Gastroesophageal sphincter (tissue), 4 donors: ENCODE results near the gene CHTOP. TPM values are rescaled to one million over a fixed set of nuclear protein-coding genes. Genes with fewer than 3 reads are reported as not detected.
"Not testable (repeated sequence)": the region's sequence is repeated elsewhere in the genome, so short reads cannot be mapped to it uniquely, and the experiment has no call there.

ENCODE experiments used
- ATAC-seq: fragments of 150-250 bp; one replicate; pipeline ENCODE4 v1.9.1; 2016; ENCODE audit warnings: mild to moderate bottlenecking, moderate library complexity
- H3K27ac ChIP-seq, 4 donors: fragments of 200-600 bp; sonication (generic) in 3 of 4; 1 replicate in 3 of 4; 2 replicates in 1 of 4; pipeline ENCODE4 v1.5.1; 2016 to 2019
- H3K27me3 ChIP-seq: fragments of 200-600 bp; sonication (generic); one replicate; pipeline ENCODE4 v1.5.1; 2019
- H3K36me3 ChIP-seq, 2 donors: fragments of 200-600 bp; sonication (generic); one replicate each; pipeline ENCODE4 v1.5.1; 2019; ENCODE audit warnings: control low read depth in 1 of 2
- H3K4me1 ChIP-seq, 3 donors: fragments of 200-600 bp; sonication (generic); 1 replicate in 2 of 3; 2 replicates in 1 of 3; pipeline ENCODE4 v1.5.1; 2016 to 2019; ENCODE audit warnings: control low read depth in 2 of 3
- H3K4me3 ChIP-seq, 2 donors: fragments of 200-600 bp; sonication (generic); one replicate each; pipeline ENCODE4 v1.5.1; 2019; ENCODE audit warnings: mild to moderate bottlenecking in 1 of 2, moderate library complexity in 1 of 2
- H3K9me3 ChIP-seq, 3 donors: fragments of 200-600 bp; sonication (generic); one replicate each; pipeline ENCODE4 v1.5.1; 2017 to 2019; ENCODE audit warnings: control low read depth in 2 of 3
- EP300 ChIP-seq: sonication (generic); formaldehyde crosslinking; IDR thresholded peaks from one replicate; pipeline ENCODE4 v1.6.1; 2017; ENCODE audit warnings: antibody characterized with exemption, mild to moderate bottlenecking
- POLR2A ChIP-seq, 2 donors: fragments of 450-650 bp; IDR thresholded peaks; one replicate each; pipeline ENCODE4 v1.6.1; 2017; ENCODE audit warnings: antibody characterized with exemption in 2 of 2, mild to moderate bottlenecking in 2 of 2, moderate library complexity in 1 of 2
- POLR2AphosphoS5 ChIP-seq: sonication (generic); formaldehyde crosslinking; IDR thresholded peaks from one replicate; pipeline ENCODE4 v1.6.1; 2017; ENCODE audit warnings: antibody characterized with exemption
- WGBS, 2 donors: methylation state at CpG; one replicate each; pipeline ENCODE4 v1.1.5; 2018; ENCODE audit warnings: low coverage in 1 of 2; 5-methylcytosine and 5-hydroxymethylcytosine counted together
- total RNA-seq, 4 donors: library from RNA; depleted of rRNA; stranded (reverse); fragments of >200 nt; gene quantifications; one replicate each; pipeline ENCODE4 v1.1.0, GENCODE V29; 2016
- TF ChIP-seq, protein P1 (sequence below), 4 experiments: fragments of 200-600 bp in 2 of 4; fragments of 450-650 bp in 2 of 4; sonication (generic) in 1 of 4; IDR thresholded peaks; one replicate each; pipeline ENCODE4 v1.5.1; 2017 to 2019; ENCODE audit warnings: antibody characterized with exemption in 4 of 4, mild to moderate bottlenecking in 2 of 4, moderate library complexity in 2 of 4

CHTOP gene
- total RNA-seq, 4 donors from 2014 or later, result 33.7 to 57.0 (median 42.2) TPM

DNA sequence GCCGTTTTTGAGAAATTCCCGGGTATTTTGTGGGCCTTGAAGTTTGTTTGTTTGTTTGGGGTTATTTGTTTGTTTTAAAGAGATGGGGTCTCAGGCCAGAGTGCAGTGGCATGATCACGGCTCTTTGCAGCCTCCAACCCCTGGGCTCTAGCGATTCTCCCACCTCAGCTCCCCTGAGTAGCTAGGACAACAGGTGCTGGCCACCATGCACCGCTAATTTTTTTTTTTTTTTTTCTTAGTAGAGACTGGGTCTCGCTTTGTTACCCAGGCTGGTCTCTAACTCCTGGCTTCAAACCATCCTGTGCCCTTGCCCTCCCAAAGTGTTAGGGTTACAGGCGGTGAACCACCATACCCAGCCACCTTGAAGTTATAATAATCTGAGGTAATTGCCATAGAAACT lies 2.0 kb downstream of the CHTOP start:
- H3K9me3 ChIP-seq, result no peaks in the 10 kb centered on the region
- peaks cover 0 to 57% of the 10 kb centered on the region in 2 donors for H3K36me3 ChIP-seq
- peak overlapping the region in 2 of 4 donors; percentile 100 for H3K27ac ChIP-seq
- peak overlapping the region in 1 of 2 donors; percentile 93 for H3K4me3 ChIP-seq
- ATAC-seq, result no peak
- no peaks in the 10 kb centered on the region for H3K27me3 ChIP-seq
- WGBS, 2 donors, result 82 to 84% methylated on average over 6 of the region's 7 CpGs
- TF ChIP-seq POLR2A (IDR thresholded peaks at IDR 0.05), result no peak
- TF ChIP-seq POLR2AphosphoS5, result no peak
- TF ChIP-seq EP300, result no peak
- TF ChIP-seq, protein P1, sequence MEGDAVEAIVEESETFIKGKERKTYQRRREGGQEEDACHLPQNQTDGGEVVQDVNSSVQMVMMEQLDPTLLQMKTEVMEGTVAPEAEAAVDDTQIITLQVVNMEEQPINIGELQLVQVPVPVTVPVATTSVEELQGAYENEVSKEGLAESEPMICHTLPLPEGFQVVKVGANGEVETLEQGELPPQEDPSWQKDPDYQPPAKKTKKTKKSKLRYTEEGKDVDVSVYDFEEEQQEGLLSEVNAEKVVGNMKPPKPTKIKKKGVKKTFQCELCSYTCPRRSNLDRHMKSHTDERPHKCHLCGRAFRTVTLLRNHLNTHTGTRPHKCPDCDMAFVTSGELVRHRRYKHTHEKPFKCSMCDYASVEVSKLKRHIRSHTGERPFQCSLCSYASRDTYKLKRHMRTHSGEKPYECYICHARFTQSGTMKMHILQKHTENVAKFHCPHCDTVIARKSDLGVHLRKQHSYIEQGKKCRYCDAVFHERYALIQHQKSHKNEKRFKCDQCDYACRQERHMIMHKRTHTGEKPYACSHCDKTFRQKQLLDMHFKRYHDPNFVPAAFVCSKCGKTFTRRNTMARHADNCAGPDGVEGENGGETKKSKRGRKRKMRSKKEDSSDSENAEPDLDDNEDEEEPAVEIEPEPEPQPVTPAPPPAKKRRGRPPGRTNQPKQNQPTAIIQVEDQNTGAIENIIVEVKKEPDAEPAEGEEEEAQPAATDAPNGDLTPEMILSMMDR (IDR thresholded peaks at IDR 0.05), result no peak
- peaks cover 0 to 70% (median 9%) of the 10 kb centered on the region in 3 donors for H3K4me1 ChIP-seq

GRCh38 chr1:153636312-153636711 lies 2.4 kb downstream of the CHTOP start:
- H3K9me3 ChIP-seq, result no peaks in the 10 kb centered on the region
- H3K27me3 ChIP-seq, result no peaks in the 10 kb centered on the region
- H3K36me3 ChIP-seq, result peaks cover 0 to 62% of the 10 kb centered on the region in 2 donors
- no peak overlapping the region for H3K4me3 ChIP-seq
- H3K27ac ChIP-seq, result no peak overlapping the region
- TF ChIP-seq POLR2AphosphoS5, result no peak
- no peak for TF ChIP-seq EP300
- no peak for TF ChIP-seq POLR2A (IDR thresholded peaks at IDR 0.05)
- TF ChIP-seq, protein P1 (IDR thresholded peaks at IDR 0.05), result no peak
- H3K4me1 ChIP-seq, result peaks cover 0 to 75% (median 9%) of the 10 kb centered on the region in 3 donors
- 80 to 92% methylated on average over 7 to 9 of the region's 9 CpGs for WGBS, 2 donors
- ATAC-seq, result no peak

GRCh38 chr1:153638261-153638660 lies 4.4 kb downstream of the CHTOP start:
- no peak for TF ChIP-seq POLR2AphosphoS5
- no peak for TF ChIP-seq EP300
- TF ChIP-seq, protein P1 (IDR thresholded peaks at IDR 0.05), result no peak
- no peak for TF ChIP-seq POLR2A (IDR thresholded peaks at IDR 0.05)
- WGBS, 2 donors, result 71 to 87% methylated on average over 6 of the region's 6 CpGs
- peaks cover 0 to 78% (median 9%) of the 10 kb centered on the region in 3 donors for H3K4me1 ChIP-seq
- H3K9me3 ChIP-seq, result no peaks in the 10 kb centered on the region
- no peak overlapping the region for H3K27ac ChIP-seq
- H3K4me3 ChIP-seq, result no peak overlapping the region
- no peaks in the 10 kb centered on the region for H3K27me3 ChIP-seq
- peaks cover 0 to 81% of the 10 kb centered on the region in 2 donors for H3K36me3 ChIP-seq
- no peak for ATAC-seq

DNA sequence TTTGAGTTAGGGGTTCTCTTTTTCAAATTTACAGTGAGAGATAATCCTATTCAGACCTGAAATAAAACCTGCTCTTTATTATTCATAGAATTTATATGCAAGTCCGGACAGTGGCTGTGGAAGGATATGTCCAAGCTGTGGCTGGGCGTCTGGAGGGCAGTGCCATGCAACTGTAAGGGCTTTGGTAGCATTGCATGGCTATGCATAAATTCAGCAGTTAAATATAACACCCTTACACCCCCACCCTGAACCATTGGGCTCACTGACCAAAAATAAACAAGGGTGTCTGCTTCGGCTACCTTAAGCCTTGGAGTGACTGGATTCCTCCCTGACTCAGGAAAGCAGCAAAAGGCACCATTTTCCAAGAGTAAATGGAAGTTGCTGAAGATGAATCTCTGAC lies 5.4 kb downstream of the CHTOP start:
- no peak overlapping the region for H3K27ac ChIP-seq
- H3K4me1 ChIP-seq, result peaks cover 0 to 84% (median 17%) of the 10 kb centered on the region in 3 donors
- 77 to 83% methylated on average over 2 to 3 of the region's 3 CpGs for WGBS, 2 donors
- TF ChIP-seq POLR2A (IDR thresholded peaks at IDR 0.05), result no peak
- TF ChIP-seq, protein P1 (IDR thresholded peaks at IDR 0.05), result no peak
- TF ChIP-seq POLR2AphosphoS5, result no peak
- no peak for ATAC-seq
- no peaks in the 10 kb centered on the region for H3K27me3 ChIP-seq
- peaks cover 0 to 91% of the 10 kb centered on the region in 2 donors for H3K36me3 ChIP-seq
- no peak overlapping the region for H3K4me3 ChIP-seq
- no peaks in the 10 kb centered on the region for H3K9me3 ChIP-seq

DNA sequence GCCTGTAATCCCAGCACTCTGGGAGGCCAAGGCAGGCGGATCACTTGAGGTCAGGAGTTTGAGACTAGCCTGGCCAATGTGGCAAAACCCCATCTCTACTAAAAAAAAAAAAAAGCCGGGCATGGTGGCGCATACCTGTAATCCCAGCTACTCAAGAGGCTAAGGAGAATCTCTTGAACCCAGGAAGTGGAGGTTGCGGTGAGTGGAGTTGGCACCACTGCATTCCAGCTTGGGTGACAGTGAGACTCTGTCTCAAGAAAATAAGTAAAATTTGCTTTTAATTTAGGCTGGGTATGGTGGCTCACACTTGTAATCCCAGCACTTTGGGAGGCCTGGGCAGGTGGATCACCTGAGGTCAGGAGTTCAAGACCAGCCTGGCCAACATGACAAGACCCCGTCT lies 6.3 kb downstream of the CHTOP start:
- Histone ChIP-seq H3K36me3 (peaks cover 0 to 100% of the 10 kb centered on the region in 2 donors), H3K4me1 (peaks cover 0 to 86% (median 16%) of the 10 kb centered on the region in 3 donors)
- WGBS, 2 donors, result 77 to 84% methylated on average over 3 to 4 of the region's 5 CpGs
- H3K9me3 ChIP-seq, H3K27me3 ChIP-seq, H3K27ac ChIP-seq, ATAC-seq, H3K4me3 ChIP-seq: not testable (repeated sequence)
